Smooth muscle cell of bladder (primary cell): ENCODE measurements around the gene MXD4. TPM values are rescaled to one million over a fixed set of nuclear protein-coding genes. Genes with fewer than 3 reads are reported as not detected.

Experiments
- total RNA-seq: library from RNA; depleted of rRNA; stranded (reverse); fragments of >200 nt; gene quantifications from 2 replicates; pipeline ENCODE4 v1.2.3, GENCODE V29; 2014

The MXD4 gene
- total RNA-seq: 43.6 and 44.1 TPM in 2 replicates

GRCh38 chr4:2261853-2262144 lies at the start of gene MXD4:
Gene MXD4 (minus strand): TSS chr4:2262109. CDS start chr4:2261980, 129 bp downstream.

GRCh38 chr4:2241410-2242353 lies 20.2 kb downstream of the MXD4 start, which contains the start of the genes HAUS3 and POLN:
Gene HAUS3 (minus strand): TSS chr4:2242121. CDS start chr4:2240946, 1,175 bp downstream.
Gene POLN (minus strand): TSS chr4:2242121. CDS start chr4:2229231, 12,890 bp downstream.

Other genes with a start within 250 kb of the MXD4 start
- under 0.01 and 0.09 TPM in 2 replicates for gene NAT8L, start 202.8 kb downstream of the MXD4 start, total RNA-seq
- gene HAUS3, start 20.0 kb downstream of the MXD4 start, total RNA-seq: 3.4 and 5.4 TPM in 2 replicates
- gene POLN, start 20.0 kb downstream of the MXD4 start, total RNA-seq: 2.3 and 4.0 TPM in 2 replicates
- gene ZFYVE28, start 156.5 kb upstream of the MXD4 start, total RNA-seq: 7.4 and 9.4 TPM in 2 replicates
- gene CFAP99, start 156.8 kb upstream of the MXD4 start, total RNA-seq: 0.18 TPM in 1 of 2 replicates, not detected in the other
- gene RNF4, start 207.0 kb upstream of the MXD4 start, total RNA-seq: 38.3 and 48.0 TPM in 2 replicates